Islet of Langerhans (tissue), 1 donor: Measurements from ENCODE around the gene PRRG4.
"Not testable (repeated sequence)": the region's sequence is repeated elsewhere in the genome, so short reads cannot be mapped to it uniquely, and the experiment has no call there.

Experiments
- FAIRE-seq: peaks from one replicate; lab custom pipeline; 2011; peaks lifted over from hg19 to GRCh38; lab: Jason Lieb, UNC

PRRG4 gene

DNA sequence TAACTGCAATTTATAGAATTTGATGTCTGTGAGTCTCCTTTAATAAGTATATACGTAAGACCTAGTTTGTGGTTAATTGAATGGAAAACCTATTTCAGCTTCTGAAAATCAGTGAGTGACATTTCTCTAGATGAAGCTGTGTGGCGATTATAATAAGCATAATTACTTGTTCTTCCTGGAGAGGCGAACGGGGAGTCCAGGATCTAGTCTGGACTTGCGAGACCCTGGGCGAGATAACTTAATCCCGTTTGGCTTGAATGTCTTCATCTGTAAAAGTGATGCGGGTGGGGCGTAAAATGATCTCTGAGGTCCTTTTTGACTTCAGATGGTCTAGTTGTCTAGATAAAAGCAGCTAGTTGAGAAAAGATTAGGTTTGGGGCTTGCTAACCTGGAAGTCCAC, 1.1 kb downstream of the PRRG4 start:
- FAIRE-seq, result no peak

DNA sequence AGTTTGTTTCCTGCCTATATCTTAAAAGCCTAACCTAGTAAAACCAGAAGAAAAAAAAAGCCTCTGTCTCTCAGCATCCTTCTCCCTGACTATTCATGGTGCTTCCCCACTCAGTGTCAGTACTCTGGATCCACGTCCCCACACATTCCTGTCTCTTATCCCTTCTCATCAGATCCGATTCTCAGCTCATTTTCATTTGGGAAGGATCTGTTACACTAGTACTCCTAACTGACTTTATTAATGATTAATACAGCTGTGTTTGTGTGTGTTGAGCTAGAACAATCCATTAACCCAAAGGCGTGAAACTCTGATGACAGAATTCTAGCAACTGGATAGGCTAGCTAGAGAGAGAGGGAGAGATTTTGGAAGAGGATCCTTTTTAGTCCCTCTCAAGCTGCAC, 1.5 kb downstream of the PRRG4 start:
- no peak for FAIRE-seq

DNA sequence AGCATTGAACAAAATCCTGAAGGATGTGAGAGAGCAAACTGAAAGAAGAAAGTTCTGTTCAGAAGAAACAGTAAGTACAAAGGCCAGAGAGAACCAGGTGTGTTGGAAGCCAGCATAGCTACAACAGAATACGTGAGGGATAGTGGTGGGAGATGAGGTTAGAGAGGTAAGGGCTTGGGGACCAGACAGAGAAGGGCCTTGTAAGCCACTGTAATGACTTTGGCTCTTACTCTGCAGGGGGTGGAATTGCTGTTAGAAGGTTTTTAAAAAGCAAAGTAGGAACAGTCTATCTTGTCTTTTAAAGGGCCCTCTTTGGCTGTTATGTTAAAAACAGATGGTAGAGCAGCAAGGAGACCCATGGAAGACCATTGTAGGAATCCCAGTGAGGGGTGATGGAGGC, 4.2 kb downstream of the PRRG4 start:
- no peak for FAIRE-seq

DNA sequence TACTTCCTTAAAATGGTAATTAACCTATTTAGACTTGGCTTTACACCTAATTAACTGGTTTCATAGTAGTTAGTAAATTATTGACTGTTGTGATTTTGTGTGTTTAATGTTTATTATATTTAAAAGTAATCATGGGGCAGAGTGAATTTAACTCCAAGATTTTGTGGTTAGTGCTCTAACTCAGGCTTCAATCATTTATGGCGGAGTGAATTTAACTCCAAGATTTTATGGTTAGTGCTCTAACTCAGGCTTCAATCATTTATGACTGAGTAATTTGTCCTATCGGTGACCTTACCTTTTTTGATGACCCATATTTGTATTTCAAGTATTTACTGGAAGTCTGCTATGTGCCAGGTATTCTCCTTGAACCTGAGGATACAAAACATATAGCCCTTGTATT, 7.2 kb downstream of the PRRG4 start:
- FAIRE-seq, result no peak

DNA sequence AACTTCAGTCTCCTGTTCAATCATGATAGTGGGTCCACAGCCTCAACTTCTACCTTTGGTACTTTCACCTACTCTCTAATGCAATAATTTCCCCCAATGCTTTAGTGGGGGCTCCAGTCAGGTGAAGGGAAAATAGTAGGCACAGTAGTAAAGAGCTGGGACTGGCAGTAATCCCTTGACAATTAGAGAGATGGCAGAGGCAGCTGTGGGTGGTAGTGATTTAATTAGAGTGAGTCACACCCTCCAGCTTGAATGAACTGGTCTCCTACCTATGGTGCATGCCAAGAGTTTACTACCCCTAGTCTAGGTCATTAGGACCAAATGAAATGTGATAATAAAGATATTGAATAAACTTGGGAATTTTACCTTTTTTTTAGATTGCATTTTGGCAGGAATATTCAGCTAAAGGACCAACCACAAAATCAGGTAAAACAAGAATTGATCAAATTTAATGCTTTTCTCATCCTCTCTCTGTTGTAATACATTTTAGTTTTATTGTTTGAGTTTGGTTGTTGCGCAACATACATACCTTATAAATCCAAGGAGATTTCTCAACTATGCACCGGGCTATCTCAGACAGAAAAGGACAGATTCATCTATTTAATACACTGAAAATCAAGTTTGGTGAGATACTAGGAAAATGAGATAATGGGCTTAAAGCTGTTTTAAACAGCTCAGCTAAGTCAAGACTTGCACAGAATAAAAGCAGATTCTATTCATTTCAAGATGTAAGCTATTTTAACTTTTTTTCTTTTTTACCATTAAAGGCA, 9.0 kb downstream of the PRRG4 start:
- no peak for FAIRE-seq

- peak; percentile 36 for FAIRE-seq
Observed at GRCh38 chr11:32839308-32839707, 9.6 kb downstream of the PRRG4 start.

GRCh38 chr11:32840587-32840986, 10.9 kb downstream of the PRRG4 start:
- FAIRE-seq, result no peak

DNA sequence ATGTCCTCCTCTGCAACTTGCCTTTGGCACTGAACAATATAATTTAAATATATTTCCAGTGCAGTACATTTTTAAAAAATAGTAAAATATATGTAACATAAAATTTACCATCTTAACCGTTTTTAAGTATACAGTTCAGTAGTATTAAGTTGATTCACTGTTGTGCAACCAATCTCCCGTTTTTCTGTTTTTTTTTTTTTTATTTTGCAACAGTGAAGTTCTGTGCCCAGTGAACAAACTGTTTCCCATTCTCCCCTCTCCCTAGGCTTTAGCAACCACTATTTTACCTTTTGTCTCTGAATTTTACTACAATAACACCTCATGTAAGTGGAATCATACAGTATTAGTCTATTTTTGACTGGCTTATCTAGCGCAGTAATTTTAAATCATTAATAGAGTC, 13.8 kb downstream of the PRRG4 start:
- FAIRE-seq, result no peak

DNA sequence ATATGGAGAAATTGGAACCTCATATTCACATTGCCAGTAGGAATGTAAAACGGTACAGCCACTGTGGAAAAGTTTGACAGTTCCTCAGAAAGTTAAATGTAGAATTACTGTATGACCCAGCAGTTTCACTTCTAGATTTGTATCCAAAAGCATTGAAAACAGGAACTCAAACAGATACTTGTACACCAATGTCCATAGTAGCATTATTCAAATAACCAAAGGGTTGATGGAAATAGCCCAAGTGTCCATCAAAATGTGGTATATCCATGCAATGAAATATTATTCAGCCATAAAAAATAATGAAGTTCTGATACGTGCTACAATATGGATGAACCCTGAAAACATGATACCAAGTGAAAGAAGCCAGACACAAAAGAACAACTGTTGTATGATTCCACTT, 17.8 kb downstream of the PRRG4 start:
- FAIRE-seq, result no peak

- no peak for FAIRE-seq
Observed at GRCh38 chr11:32849761-32850160, 20.0 kb downstream of the PRRG4 start.

- FAIRE-seq, result no peak
Observed at GRCh38 chr11:32851251-32851650, 21.5 kb downstream of the PRRG4 start.

DNA sequence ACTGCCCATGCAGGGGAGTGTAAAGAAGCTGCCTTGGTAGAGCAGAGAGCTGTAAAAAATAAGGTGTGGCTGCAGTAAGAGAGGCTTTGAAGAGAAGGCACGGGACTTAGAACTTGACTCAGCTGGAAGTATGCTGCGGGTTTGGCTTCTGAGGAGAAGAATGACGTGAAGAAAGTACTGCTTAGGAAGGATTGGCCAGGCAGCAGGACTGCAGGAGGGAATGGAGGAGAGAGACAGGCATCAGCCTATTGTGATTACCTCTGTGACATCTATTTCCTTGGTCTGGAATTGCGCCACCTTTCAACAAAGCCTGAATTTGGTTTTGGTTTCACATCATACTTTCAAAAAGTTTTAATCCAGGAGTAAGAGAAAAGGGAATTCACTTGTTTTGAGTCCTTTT, 22.5 kb downstream of the PRRG4 start:
- FAIRE-seq, result no peak

- FAIRE-seq, result no peak
Observed at GRCh38 chr11:32855601-32856000, 25.9 kb downstream of the PRRG4 start.

DNA sequence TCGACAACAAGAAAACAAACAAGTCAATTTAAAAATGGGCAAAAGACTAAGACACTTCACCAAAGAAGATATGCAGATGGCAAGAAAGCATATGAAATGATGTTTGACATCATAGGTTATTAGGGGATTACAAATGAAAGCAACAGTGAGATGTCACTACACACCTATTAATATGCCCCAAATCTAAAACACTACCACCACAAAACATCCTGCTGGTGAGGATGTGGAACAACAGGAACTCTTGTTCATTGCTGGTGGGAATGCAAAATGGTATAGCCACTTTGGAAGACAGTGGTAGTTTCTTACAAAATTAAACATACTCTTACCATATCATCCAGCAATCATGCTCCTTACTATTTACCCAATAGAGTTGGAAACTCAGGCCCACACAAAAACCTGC, 29.0 kb downstream of the PRRG4 start:
- FAIRE-seq, result no peak

DNA sequence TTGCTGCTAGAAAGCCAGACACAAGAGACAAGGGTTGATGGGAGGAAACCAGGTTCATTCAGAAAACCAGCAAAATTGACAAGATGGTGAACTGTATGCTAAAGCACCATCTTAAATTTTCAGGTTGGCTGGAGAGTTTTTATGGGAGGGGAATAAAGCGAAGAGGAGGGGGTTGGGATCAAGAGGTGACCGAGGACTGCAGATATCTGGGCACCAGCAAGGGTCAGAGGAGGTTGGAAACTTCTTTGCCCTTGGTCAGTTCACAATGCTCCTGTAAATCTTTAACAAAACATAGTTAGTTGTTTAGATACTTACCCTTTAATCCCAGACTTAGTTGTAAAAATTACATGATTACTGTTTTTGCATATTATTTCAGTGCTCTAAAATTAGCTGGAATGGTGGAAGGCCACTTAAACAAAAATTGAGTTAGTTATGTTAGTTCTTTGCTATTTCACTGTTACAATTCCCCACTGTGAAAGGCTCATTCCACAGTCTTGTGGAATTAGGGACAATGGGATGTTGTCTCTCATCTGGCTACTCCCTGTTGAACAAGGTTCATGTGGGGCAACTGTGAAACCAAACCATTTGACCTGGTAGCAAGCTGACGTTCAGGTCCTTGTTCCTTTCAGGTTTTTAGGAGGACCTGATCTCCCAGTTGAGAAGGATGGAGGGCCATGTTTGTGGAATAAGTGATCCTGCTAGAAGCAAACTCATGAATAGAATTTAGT, 32.3 kb downstream of the PRRG4 start:
- no peak for FAIRE-seq

GRCh38 chr11:32864555-32864954, 34.8 kb downstream of the PRRG4 start:
- FAIRE-seq, result no peak

DNA sequence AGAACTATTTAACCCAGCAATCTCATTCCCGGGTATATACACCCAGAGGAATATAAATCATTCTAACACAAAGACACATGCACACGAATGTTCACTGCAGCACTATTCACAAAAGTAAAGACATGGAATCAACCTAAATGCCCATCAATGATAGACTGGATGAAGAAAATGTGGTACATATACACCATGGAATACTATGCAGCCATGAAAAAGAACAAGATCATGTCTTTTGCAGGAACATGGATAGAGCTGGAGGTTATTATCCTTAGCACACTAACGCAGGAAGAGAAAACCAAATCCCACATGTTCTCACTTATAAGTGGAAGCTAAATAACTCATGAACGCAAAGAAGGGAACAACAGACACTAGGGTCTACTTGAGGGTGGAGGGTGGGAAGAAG, 39.0 kb downstream of the PRRG4 start:
- not testable (repeated sequence) for FAIRE-seq

- FAIRE-seq, result no peak
Observed at GRCh38 chr11:32870676-32871075, 40.9 kb downstream of the PRRG4 start.

GRCh38 chr11:32874132-32874531, 44.4 kb downstream of the PRRG4 start:
- no peak for FAIRE-seq

DNA sequence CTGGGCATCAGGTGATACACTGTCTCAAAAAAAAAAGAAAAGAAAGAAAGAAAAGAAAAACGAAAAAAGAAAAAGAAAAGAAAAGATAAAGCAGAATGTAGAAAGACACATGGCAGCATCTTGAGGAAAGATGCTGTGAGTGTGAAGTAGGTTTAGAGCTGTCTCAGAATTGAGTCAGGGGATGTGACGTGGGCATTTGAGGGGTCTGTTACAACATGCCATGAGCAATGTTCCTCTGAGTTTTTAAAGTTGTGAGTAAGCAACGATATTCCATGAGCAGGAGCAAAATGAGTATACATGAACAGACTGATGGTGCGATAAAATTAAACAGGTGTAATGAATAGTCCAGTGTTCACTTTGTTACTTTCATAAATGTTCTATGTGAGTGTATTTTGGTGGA, 51.6 kb downstream of the PRRG4 start:
- FAIRE-seq, result no peak

- FAIRE-seq, result no peak
Observed at GRCh38 chr11:32883421-32883820, 53.7 kb downstream of the PRRG4 start.

- no peak for FAIRE-seq
Observed at GRCh38 chr11:32884023-32884422, 54.3 kb downstream of the PRRG4 start.

DNA sequence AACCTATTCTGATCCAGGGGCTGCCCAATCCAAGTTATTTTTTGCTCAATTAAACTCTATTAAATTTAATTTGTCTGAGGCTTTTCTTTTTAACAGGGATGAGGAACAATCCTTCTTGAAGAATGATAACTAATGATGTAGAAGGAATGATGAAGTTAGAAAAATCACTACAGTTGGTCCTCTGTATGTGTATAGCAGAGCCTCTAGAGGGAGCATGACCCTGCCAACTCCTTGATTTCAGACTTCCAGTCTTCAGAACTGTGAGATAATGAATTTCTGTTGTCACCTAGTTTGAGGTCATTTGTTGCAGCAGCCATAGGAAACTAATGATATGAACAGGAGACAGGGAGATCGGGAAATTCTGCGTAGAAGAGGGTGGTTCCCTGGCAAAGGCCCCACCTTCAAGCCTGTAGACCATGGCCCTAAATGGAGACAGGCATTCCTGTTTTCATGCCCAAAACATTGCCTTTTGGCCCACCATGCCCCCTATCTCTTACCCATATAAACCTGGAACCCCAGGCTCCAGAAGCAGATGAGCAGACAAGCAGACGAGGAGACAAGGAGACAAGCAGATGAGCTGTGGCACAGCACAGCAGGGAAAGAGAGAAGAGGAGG, 55.1 kb downstream of the PRRG4 start:
- no peak for FAIRE-seq

- no peak for FAIRE-seq
Observed at GRCh38 chr11:32885556-32885955, 55.8 kb downstream of the PRRG4 start.
